HG03432 (cell line): ENCODE data around the gene GHRH.

Source experiments
- ATAC-seq: cut with Tn5 transposase; IDR thresholded peaks from one replicate; pipeline ENCODE4 v1.9.1; 2021; ENCODE audit warnings: mild to moderate bottlenecking, moderate library complexity; ENCODE audit not compliant: unreplicated experiment

GHRH gene

DNA sequence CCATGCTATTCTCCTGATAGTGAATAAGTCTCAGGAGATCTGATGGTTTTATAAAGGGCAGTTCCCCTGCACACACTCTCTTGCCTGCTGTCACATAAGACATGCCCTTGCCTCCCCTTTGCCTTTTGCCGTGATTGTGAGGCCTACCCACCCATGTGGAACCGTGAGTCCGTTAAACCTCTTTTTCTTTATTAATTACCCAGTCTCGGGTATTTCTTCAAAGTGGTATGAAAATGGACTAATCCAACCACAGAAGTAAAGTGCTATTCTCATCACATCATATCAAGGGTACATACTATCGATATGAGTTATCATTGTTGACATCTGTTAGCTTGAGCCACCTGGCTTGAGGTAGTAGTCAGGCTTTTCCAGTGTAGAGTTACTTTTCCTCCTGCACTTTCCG, 30.1 kb upstream of the GHRH start:
- ATAC-seq = no peak

GRCh38 chr20:37290158-37290810, 28.7 kb upstream of the GHRH start:
- no peak for ATAC-seq

DNA sequence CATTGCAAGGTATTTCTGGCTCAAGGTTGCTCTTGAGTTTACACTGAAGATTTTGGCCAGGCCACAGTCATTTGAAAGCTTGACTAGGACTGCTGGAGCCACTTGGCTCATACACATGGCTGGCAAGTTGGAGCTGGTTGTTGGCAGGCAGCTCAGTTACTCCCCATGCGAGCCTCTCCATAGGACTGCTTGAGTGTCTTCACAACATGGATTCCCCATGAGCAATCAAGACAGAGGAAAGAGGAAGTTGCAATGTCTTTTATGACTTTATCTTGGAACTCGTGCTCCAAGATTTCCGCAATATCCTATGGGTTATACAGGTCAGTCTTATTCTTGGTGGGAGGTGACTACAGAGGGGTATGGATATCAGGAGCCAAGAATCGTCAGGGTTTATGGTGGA, 26.5 kb upstream of the GHRH start:
- no peak for ATAC-seq

DNA sequence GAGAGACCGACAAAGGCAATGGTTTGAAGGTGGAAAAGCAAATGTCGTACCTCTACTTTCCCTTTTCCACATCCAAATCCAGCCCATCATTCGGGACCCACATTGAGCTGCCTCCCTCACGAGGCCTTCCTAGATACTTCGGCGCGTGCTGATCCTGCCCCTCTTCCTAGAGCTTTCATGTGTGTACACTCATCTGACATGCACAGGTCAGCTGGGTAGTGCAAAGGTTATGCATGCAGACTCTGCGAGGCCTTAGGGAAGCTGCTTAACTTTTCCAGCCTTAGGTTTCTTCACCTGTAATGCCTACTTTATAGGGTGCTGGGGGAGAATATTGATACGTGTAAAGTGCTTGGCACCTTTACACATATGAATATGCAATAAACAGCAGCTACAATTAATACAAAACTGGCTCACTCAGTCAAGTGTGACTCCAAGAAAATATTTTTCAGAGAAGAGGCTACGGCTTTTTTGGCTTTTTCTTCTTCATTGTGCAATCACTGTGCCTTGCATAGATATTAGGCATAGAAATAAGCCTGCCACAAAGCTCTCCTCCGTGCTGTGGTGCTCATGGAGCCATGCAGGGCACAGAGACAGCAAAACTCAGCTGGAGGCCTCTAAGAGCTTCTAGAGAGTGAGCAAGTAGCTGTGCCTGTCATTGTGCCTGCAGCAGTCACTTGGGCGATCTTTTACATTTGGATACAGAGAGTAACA, 24.2 kb upstream of the GHRH start:
- ATAC-seq = no peak

GRCh38 chr20:37284691-37285161, 23.1 kb upstream of the GHRH start:
- no peak for ATAC-seq

DNA sequence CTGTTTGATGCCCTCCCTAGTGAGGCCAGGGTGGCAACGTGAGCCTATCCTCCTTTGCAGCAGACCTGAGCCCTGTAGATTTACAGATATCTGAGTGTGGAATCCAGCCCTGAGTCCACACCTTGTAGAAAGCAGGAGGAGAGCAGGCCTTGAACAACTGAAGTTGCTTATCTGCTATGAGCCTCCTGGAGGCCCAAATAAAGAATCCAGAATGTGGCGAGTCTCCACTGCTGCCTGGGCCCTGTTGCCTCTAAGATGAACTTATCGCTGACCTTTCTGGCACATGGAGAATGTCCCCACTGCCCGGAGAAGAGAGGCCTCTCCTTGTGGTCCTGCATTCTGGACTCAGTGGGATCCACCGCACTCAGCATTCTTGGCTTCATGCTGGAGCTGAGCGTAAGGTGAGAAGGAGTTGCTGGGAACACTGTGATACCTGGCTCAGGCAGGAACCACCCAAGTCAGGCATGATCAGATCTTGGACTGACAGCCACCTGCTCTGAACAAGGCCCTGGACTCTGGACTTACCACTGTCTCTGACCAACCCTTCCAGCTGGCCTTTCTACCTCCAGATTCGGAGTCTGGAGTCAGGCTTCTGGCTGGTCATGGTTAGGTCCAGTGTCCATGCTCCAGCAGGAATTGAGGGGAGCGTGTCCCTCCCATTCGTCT, 22.0 kb upstream of the GHRH start:
- ATAC-seq = no peak

GRCh38 chr20:37282556-37282955, 20.9 kb upstream of the GHRH start:
- ATAC-seq = no peak

- ATAC-seq = no peak
These were observed 18.8 kb upstream of the GHRH start for GRCh38 chr20:37280403-37280802.

DNA sequence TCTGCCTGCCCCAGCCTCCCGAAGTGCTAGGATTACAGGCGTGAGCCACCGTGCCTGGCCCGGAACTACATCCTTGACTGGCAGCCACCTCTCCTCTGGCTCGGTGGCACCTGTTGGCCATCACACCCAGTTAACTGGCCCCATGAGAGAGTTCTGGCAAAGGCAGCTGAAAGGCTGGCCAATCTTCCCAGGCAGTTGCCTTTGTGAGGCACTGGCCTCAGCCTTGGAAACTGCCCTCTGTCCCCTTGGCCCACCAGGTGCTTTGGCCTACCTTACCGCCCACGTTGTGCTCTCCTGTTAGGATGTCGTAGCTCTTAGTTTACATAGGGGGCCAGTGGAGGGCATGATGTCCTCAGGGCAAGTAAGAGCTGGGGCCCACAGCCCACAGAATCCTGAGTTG, 18.2 kb upstream of the GHRH start:
- ATAC-seq = no peak

DNA sequence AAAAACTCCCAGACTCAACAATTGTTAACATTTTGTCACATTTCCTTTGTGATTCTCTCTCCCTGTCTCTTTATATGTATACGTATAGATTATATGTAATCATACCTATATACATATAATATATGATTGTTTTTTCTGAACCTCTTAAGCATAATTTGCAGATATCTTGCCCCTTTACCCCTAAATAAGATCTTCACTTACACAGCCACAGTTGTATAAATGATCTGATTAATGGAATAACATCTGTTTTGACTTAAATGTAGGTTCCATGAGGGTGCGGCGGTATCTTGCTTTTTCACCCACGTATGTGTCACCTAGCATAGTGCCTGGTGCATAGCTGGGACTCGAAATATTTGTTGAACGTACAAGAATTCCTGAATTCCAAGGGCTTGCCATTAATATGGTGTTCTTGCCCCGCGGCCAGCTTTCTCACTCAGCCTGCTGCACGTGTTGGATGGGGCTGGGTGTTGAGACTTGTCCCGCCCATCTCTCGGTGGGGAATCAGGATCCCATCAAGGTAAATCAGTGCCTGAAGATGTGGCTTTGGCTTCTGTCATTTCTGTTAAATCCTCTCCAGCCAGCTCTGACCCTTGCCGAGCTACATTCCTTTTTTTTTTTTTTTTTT, 17.5 kb upstream of the GHRH start:
- no peak for ATAC-seq

DNA sequence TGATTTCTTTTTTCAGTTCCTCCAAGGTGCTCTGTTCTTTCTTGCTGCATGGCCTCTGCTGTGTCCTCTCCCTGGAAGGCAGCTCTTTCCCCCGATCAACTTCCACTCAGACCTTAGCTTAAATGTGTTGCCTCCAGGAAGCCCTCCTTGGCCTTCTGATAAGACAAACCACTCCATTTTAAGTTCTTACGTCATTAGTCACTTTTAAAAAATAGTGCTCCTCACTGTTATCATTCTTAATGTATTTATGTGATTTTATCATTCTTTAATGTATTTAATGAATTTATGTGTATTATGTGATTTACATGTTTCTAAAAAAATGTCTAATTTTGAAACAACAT, 15.6 kb upstream of the GHRH start:
- ATAC-seq = no peak

DNA sequence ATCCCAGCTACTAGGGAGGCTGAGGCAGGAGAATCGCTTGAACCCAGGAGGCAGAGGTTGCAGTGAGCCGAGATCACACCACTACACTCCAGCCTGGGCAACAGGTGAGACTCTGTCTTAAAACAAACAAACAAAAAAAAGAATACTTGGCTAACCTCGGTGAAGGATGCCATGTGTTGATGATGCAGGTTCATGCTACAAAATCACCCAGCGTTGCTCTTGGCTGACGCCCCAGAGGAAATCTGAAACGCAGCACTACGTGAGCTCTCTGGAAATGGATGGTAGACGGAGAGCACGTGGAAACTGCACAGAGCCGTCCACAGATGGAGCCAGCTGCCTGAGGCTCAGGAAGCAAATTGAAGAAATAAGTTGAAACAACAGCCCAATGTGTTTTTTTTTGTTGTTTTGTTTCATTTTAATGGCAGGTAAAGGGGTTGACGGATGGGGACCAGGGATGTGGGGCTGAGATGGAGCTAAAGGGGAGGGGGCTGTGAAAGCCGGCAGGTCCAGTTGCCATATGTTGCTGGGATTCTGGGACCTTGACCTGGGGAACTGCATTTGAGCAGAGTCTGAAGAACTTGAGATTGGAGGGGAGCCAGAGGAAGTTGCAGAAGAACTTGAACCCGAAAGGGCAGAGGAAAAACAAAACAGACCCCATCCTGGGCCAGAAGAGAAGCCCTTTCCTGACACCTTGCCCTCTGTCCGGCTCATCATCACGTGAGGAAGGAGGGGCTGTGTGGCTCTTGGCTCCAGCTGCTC, 15.1 kb upstream of the GHRH start:
- ATAC-seq = peak; percentile 72

DNA sequence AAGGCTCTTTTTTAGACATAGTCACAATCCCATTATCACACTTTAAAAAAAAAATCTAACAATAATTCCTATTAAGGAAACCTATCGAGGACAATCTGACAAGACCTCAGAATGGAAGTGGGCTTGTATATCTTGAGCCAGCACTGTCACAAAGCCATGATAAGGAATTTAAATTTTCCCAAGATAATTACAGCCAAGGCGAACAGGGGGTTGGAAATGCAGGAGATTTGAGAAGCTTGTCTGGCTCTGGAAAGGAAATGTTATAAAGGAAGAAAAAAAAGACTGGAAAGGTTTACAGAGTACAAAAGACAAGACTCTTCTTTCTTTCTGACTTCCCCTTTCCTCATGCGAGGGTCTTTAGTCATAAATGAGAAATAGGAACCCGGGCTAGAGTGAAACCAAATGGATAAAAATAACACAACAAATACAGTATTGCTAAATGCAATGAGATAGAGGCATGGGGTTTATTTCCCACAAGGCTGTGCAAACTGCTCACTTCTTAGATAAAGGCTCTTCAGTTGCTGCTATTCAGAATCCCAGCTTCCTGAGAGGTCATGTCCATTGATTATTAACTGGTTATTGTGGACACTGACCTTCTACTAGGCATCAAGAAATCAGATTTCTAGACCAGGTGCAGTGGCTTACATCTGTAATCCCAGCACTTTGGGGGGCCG, 13.4 kb upstream of the GHRH start:
- no peak for ATAC-seq

GRCh38 chr20:37273988-37274387, 12.4 kb upstream of the GHRH start:
- no peak for ATAC-seq

GRCh38 chr20:37271421-37271768, 9.8 kb upstream of the GHRH start:
- ATAC-seq = no peak

- ATAC-seq = peak; percentile 60
These were observed 9.2 kb upstream of the GHRH start for GRCh38 chr20:37270576-37271420.

- ATAC-seq = no peak
These were observed 6.2 kb upstream of the GHRH start for GRCh38 chr20:37267667-37268313.

GRCh38 chr20:37266940-37267666, 5.5 kb upstream of the GHRH start:
- ATAC-seq = no peak

DNA sequence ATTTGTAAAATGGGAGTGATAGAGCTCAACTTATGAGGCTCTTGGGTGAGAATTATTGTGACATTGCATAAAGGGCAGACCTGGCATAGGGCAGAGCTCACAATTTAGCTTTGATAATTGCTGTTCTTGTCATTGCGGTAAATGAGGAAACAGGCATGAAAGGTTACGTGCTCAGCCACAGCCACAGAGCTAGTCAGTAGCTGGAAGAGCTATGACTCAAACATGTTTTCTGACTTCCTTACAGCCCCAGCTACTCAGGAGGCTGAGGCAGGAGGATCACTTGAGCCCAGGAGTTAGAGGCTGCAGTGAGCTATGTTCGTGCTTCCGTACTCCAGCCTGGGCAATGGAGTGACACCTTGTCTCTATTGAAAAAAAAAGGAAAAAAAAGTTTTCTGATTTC, 3.5 kb upstream of the GHRH start:
- no peak for ATAC-seq
